Common myeloid progenitor, CD34-positive (primary cell): ENCODE data around the gene SMAD6.
A peak's percentile ranks its signal among the peaks of the same experiment; 100 is the strongest.

Experiments used
- CTCF ChIA-PET: fragments of 350-600 bp; sonication (Branson Sonifier 250); formaldehyde crosslinking; loops from one replicate; lab custom pipeline; 2021; ENCODE audit warnings: antibody characterized with exemption; lab: Charles Lee
- POLR2A ChIA-PET: fragments of 350-600 bp; sonication (Branson Sonifier 250); formaldehyde crosslinking; loops from one replicate; lab custom pipeline; 2021; ENCODE audit warnings: antibody characterized with exemption; lab: Charles Lee
- DNase-seq, 3 donors: peaks; one replicate each; pipeline versions ENCODE4 v3.0.0 to v3.0.0-alpha.2; 2013
- H3K27ac ChIP-seq, 2 experiments: 1 replicate in 1 of 2; 2 replicates in 1 of 2; pipeline ENCODE4 v1.7.0; 2013; ENCODE audit warnings: inconsistent platforms in 2 of 2, low read length in 2 of 2, mild to moderate bottlenecking in 2 of 2, low read depth in 1 of 2, moderate library complexity in 1 of 2; ENCODE audit not compliant: severe bottlenecking in 2 of 2, insufficient read depth in 1 of 2, poor library complexity in 1 of 2
- H3K27me3 ChIP-seq, 5 experiments: replicated peaks in 2 of 5; 1 replicate in 3 of 5; 2 replicates in 2 of 5; pipeline versions ENCODE4 v1.6.1 to v1.7.0; 2013; ENCODE audit warnings: low read length in 4 of 5, mild to moderate bottlenecking in 2 of 5, moderate library complexity in 2 of 5, inconsistent platforms in 1 of 5; ENCODE audit not compliant: insufficient read depth in 5 of 5, control insufficient read depth in 4 of 5
- H3K36me3 ChIP-seq, 4 experiments: 1 replicate in 2 of 4; 2 replicates in 2 of 4; pipeline versions ENCODE4 v1.6.1 to v1.7.0; 2013; ENCODE audit warnings: low read length in 3 of 4, control low read depth in 1 of 4, mild to moderate bottlenecking in 1 of 4; ENCODE audit not compliant: control insufficient read depth in 4 of 4, insufficient read depth in 4 of 4
- H3K4me1 ChIP-seq, 4 experiments: 1 replicate in 3 of 4; 2 replicates in 1 of 4; pipeline versions ENCODE4 v1.6.1 to v1.7.1; 2013; ENCODE audit warnings: low read length in 3 of 4, mild to moderate bottlenecking in 3 of 4, control low read depth in 1 of 4, inconsistent platforms in 1 of 4, moderate library complexity in 1 of 4; ENCODE audit not compliant: control insufficient read depth in 4 of 4, insufficient read depth in 4 of 4; ENCODE audit errors: control extremely low read depth in 1 of 4
- H3K4me3 ChIP-seq, 7 experiments: 1 replicate in 4 of 7; 2 replicates in 3 of 7; pipeline versions ENCODE4 v1.5.1 to v1.7.0; 2013; ENCODE audit warnings: mild to moderate bottlenecking in 7 of 7, low read length in 6 of 7, moderate library complexity in 6 of 7, inconsistent platforms in 2 of 7, low read depth in 2 of 7, control low read depth in 1 of 7; ENCODE audit not compliant: insufficient read depth in 4 of 7, control insufficient read depth in 1 of 7; ENCODE audit errors: extremely low read depth in 1 of 7
- H3K9me3 ChIP-seq, 5 experiments: 1 replicate in 4 of 5; 2 replicates in 1 of 5; pipeline versions ENCODE4 v1.6.1 to v1.7.1; 2013; ENCODE audit warnings: low read length in 4 of 5, mild to moderate bottlenecking in 2 of 5, inconsistent platforms in 1 of 5, low read depth in 1 of 5, moderate library complexity in 1 of 5; ENCODE audit not compliant: control insufficient read depth in 4 of 5, insufficient read depth in 2 of 5; ENCODE audit errors: control extremely low read depth in 1 of 5
- WGBS: methylation state at CpG from one replicate; pipeline ENCODE4 v1.1.5; 2013; ENCODE audit not compliant: insufficient coverage; 5-methylcytosine and 5-hydroxymethylcytosine counted together

Gene SMAD6

GRCh38 chr15:66704019-66704802 lies 2.2 kb downstream of the SMAD6 start:
- no peaks in the 10 kb centered on the region for H3K9me3 ChIP-seq
- H3K27ac ChIP-seq: no peak overlapping the region
- peak in 1 of 3 donors; percentile 15 for DNase-seq
- H3K36me3 ChIP-seq: peaks cover 0 to 3% (median 0%) of the 10 kb centered on the region in 4 experiments
- peaks cover 0 to 34% (median 5%) of the 10 kb centered on the region in 5 experiments for H3K27me3 ChIP-seq
- H3K4me3 ChIP-seq: peak overlapping the region; percentile 26 to 85 (median 68)
- POLR2A ChIA-PET: interaction anchor here (0.6 to 1.3 kb wide), 4 partner anchors 10 to 92 kb away, joined by 3 to 4 read pairs (median 4); no protein-coding TSS in a partner anchor
- 16% methylated on average over 28 of the region's 30 CpGs for WGBS
- CTCF ChIA-PET: interaction anchor here (1.3 to 10.4 kb wide), 9 partner anchors 10 to 156 kb away, joined by 3 to 153 read pairs (median 5); no protein-coding TSS in a partner anchor
- peaks cover 4 to 48% (median 35%) of the 10 kb centered on the region in 4 experiments for H3K4me1 ChIP-seq

GRCh38 chr15:66704803-66705153 lies 2.7 kb downstream of the SMAD6 start:
- peak overlapping the region in 1 of 7 experiments; percentile 68 for H3K4me3 ChIP-seq
- H3K27me3 ChIP-seq: peaks cover 0 to 34% (median 5%) of the 10 kb centered on the region in 5 experiments
- peaks cover 4 to 48% (median 35%) of the 10 kb centered on the region in 4 experiments for H3K4me1 ChIP-seq
- 89% methylated on average over 1 of the region's 1 CpG for WGBS
- no peaks in the 10 kb centered on the region for H3K9me3 ChIP-seq
- CTCF ChIA-PET: interaction anchor here (1.3 to 10.4 kb wide), 8 partner anchors 10 to 92 kb away, joined by 3 to 153 read pairs (median 6); no protein-coding TSS in a partner anchor
- POLR2A ChIA-PET: interaction anchor here (0.7 kb wide), 1 partner anchor 71 kb away, joined by 3 read pairs; no protein-coding TSS in a partner anchor
- no peak overlapping the region for H3K27ac ChIP-seq
- H3K36me3 ChIP-seq: peaks cover 0 to 3% (median 0%) of the 10 kb centered on the region in 4 experiments
- no peak for DNase-seq

- Histone ChIP-seq H3K9me3 (no peaks in the 10 kb centered on the region), H3K4me1 (peaks cover 4 to 44% (median 33%) of the 10 kb centered on the region in 4 experiments), H3K27ac (no peak overlapping the region), H3K27me3 (peaks cover 0 to 34% (median 5%) of the 10 kb centered on the region in 5 experiments), H3K4me3 (peak overlapping the region in 1 of 7 experiments; percentile 68), H3K36me3 (peaks cover 0 to 3% (median 0%) of the 10 kb centered on the region in 4 experiments)
- POLR2A ChIA-PET: interaction anchor here (0.7 kb wide), 1 partner anchor 72 kb away, joined by 3 read pairs; no protein-coding TSS in a partner anchor
- no peak for DNase-seq
- CTCF ChIA-PET: interaction anchor here (1.4 to 10.4 kb wide), 7 partner anchors 9 to 93 kb away, joined by 3 to 153 read pairs (median 7); no protein-coding TSS in a partner anchor
- 100% methylated on average over 5 of the region's 6 CpGs for WGBS
These were observed 3.5 kb downstream of the SMAD6 start for GRCh38 chr15:66705277-66706146.

GRCh38 chr15:66706225-66706732 lies 4.2 kb downstream of the SMAD6 start:
- Histone ChIP-seq H3K4me1 (peaks cover 4 to 40% (median 30%) of the 10 kb centered on the region in 4 experiments), H3K27me3 (peaks cover 0 to 34% (median 5%) of the 10 kb centered on the region in 5 experiments), H3K4me3 (no peak overlapping the region), H3K27ac (no peak overlapping the region), H3K9me3 (no peaks in the 10 kb centered on the region), H3K36me3 (peaks cover 0 to 3% (median 0%) of the 10 kb centered on the region in 4 experiments)
- WGBS: 98% methylated on average over 21 of the region's 22 CpGs
- CTCF ChIA-PET: interaction anchor here (0.9 to 10.4 kb wide), 7 partner anchors 8 to 94 kb away, joined by 3 to 153 read pairs (median 7); no protein-coding TSS in a partner anchor
- peak in 2 of 3 donors; percentile 12 to 18 for DNase-seq
- POLR2A ChIA-PET: no interaction called here

GRCh38 chr15:66706840-66707239 lies 4.8 kb downstream of the SMAD6 start:
- Histone ChIP-seq H3K9me3 (no peaks in the 10 kb centered on the region), H3K27me3 (peaks cover 0 to 34% (median 5%) of the 10 kb centered on the region in 5 experiments), H3K27ac (no peak overlapping the region), H3K4me1 (peaks cover 4 to 35% (median 25%) of the 10 kb centered on the region in 4 experiments), H3K4me3 (no peak overlapping the region), H3K36me3 (peaks cover 0 to 3% (median 0%) of the 10 kb centered on the region in 4 experiments)
- ChIA-PET CTCF (interaction anchor here (0.9 to 10.4 kb wide), 12 partner anchors 8 to 145 kb away, joined by 3 to 153 read pairs (median 5); no protein-coding TSS in a partner anchor), POLR2A (interaction anchor here (0.7 kb wide), 1 partner anchor 16 kb away, joined by 3 read pairs; no protein-coding TSS in a partner anchor)
- WGBS: 100% methylated on average over 3 of the region's 6 CpGs
- DNase-seq: no peak
